ENCODE measurements around the gene TBC1D9.

DNA sequence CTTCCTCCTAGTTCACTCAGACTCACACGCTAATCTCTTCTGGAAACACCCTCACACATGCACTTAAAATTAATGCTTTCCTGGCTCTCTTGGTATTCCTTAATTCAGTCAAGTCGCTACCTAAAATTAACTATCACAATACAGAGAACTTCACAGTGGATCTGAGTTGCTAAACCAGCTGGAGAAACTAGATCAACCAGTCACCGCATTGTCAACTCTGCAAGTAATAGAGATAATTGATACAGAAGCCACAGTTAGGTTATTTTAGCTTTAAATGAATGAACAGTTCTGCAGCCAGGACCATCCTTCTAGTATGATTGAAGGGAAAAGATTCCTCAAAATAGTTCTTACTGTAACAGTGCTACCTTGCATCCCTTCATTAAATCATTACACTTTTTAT lies 6.0 kb upstream of the TBC1D9 start:
- TF ChIP-seq POLR2A (IDR thresholded peaks at IDR 0.05) (no peak), CTCF (IDR thresholded peaks at IDR 0.05 in 4 of 5, conservative IDR thresholded peaks at IDR 0.05 in 1 of 5) (no peak)
